Left forelimb (tissue), 1 donor: ENCODE measurements around the gene GDA.
"Not testable (repeated sequence)": the region's sequence is repeated elsewhere in the genome, so short reads cannot be mapped to it uniquely, and the experiment has no call there.

Source experiments
- DNase-seq: peaks from one replicate; pipeline ENCODE4 v3.0.0-alpha.2; 2018; ENCODE audit warnings: low spot score

The GDA gene

DNA sequence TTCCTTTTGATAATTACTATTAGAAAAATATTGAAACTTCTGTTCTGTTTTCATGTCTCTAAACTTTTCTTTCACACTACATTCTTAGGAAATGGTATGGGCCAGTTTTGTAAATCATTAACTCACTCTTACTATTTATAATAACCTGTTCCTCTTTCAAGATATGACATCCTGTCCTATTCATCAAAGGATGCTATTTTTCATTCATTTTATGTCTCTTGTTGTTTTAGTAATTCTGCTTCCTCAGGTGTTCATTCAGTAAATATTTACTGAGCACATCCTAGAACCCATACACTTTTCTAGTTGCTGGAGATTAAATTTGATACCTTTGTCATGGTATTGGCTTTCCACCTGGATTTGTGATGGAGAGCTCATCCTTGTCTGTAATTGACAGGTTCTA lies 58.0 kb downstream of the GDA start:
- DNase-seq = no peak

DNA sequence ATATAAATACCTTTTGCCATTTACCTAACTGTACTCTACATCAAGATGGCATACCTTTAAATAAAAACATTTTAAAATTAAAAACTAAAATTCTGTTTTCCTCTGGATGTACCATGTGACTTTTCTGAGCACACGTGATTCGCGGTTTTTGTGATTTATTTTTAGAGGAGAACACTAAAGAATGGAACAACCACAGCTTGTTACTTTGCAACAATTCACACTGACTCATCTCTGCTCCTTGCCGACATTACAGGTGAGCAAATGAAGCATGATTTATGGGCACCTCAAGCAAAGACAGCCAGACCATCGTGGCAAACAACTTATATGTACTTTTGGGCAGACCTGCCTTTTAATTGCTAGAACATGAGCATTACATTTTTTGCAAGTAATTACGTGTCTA lies 61.3 kb downstream of the GDA start:
- no peak for DNase-seq

DNA sequence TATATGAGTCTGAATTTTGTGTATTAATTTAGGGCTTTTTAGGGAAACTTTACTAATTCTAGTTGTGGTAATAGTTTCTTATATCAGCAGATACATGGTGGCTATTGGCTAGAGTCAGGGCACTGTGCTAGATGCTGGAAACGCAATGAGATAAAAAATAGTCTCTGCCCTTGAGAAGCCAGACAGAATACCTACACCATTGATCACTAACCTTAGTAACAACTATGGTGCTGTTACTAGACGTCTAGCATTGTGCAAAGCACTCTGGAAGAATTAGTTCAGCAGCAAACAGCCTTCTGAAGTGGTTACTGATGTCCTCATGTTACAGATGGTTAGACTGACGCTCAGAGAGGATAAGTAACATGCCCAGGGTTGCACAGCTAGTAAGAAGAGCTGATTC lies 61.8 kb downstream of the GDA start:
- no peak for DNase-seq

DNA sequence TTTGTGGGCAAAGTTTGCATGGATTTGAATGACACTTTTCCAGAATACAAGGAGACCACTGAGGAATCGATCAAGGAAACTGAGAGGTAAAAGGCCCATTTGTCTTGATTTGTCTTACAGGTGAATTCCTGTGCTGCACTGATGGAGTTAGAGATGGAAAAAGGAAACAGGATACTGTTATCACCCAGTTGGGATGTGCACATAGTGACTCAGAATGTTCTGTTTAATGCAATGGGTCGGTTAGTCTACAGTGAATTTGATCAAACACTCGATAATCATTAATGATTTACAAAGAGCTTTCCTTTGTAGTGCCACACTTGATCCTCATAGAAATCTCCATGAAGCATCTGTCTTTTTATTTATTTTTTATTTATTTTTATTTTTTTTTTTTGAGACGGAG lies 64.7 kb downstream of the GDA start:
- no peak for DNase-seq

DNA sequence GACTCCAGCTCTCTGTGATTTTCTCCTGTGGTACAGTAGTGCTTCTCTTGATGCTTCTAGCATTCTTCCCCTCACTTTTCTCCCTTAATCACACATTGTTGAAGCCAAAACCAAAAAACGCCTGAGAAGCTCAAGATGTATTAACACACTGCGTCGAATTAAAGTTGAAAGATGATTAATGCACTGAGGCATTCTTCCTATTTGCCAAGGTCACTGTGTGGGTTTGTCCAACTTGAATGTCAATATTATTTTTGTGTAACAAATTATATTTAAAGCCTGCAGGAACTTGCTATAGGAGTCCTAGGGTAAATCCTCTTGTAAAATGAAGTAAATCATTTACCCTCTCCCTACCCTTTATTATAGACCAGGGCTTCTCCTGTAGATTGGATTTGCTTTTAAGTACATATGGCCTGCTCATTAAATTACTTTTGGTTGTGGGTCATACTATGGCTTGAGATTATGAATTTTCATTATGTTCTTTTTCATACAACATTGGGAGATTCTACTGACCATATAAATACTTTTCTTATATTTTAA lies 68.1 kb downstream of the GDA start:
- no peak for DNase-seq

DNA sequence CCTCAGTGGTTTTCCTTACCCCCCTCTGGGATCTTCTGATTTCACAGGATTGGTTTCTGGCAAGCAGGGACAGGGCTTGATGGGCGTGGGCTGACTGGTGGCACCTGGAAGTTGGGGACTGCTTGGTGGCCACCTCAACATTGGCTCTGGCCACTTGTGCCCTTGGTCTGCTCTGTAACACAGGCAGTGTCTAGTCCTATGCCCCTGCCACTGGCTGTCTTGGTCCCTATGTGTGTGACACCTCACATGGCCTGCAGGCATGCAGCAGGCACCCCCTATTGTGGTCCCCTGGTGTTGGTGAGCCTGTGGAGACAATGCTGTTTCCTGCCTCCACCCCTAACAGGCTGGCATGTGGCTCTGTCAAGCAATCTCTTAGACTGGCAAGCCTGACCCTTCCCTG lies 71.3 kb downstream of the GDA start:
- no peak for DNase-seq

DNA sequence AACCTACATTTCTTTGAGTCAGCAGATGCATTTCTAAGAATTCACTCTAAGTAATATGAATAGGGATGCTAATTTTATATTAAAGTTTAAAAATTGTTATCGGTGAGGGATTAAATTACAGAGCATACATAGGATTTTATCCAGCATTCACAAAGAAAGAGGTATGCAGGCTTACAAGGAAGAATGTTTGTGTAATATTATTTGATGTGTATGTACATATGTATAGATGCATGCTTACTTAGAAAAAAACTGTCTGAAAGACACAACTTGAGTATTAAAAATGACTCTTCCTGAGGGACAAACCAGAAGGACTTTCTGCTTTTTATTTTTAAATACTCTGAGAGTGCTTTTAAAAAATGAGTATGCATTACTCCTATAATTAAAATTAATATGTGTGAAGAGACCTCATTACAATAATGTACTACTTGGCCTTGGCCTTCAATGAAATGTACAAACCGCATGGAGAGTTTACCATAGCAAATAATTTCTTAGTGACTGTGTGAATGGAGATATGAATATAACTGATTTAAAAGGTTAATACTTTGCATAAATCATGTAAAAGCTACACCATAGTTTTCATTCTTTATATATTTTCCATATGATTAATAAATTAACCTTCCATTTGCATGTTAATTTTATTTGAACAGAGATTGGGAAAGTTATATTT lies 77.0 kb downstream of the GDA start:
- DNase-seq = no peak

DNA sequence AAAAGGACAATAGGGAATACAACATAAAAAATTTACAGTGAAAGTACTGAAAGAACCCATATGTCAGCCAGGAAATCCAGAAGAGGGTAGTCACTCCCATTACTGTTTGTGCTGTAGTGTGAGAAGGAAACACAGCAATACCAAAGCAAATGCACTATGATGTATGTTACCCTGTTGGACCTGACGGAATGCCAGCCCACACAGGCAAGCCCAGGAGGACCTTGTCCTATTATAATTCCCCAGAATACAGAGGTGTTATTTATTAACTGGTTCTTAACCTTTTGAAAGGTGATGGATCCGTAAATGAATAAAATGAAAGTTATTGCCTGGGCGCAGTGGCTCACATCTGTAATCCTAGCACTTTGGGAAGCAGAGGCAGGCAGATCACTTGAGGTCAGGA lies 79.0 kb downstream of the GDA start:
- DNase-seq = no peak

DNA sequence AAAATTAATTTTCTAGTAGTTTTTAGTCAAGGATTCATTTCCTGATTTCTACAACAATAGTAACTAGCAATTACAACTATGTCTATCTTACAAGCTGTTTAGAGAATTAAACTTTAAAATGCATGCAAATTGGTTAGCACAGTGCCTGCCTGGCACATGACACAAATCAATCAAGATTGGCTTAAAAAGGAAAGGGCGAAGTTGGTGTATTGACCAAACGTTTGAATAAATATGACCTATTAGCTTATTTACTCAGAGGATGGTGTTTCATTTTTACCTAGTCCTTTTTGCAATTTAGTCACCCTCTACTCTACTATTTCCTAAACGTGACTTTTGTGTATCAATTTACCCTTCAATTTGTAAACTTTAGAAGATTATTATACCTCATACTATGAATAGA lies 83.5 kb downstream of the GDA start:
- no peak for DNase-seq

DNA sequence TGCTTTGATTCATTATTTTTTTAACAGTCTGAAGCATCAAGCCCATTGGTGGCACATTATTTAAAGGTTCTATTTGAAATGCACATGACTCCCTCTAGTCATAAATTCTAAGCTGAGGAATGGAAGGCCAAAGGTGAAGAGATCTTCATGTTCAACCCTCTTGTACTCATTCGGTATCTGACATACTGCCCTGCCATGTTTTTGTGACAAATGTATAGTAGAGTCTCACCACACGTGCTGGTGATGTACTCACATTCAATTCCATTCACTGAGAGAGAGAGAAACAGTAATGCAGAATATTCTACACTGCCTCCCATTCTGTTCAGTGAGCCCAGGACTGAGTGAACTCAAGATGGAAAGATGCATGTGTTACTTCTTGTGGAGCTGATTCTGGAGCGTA lies 98.3 kb downstream of the GDA start:
- DNase-seq = no peak

DNA sequence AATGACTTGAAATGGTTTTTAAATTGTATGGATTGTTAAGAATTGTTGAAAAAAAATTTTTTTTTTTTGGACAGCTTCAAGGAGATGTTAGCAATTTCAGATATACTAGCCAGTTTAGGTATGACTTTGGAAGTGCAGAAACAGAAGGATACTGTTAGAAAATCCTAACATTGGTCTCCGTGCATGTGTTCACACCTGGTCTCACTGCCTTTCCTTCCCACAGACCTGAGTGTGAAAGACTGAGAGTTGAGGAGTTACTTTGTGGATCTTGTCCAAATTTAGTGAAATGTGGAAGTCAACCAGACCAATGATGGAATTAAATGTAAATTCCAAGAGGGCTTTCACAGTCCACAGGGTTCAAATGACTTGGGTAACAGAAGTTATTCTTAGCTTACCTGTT lies 102.3 kb downstream of the GDA start:
- no peak for DNase-seq

DNA sequence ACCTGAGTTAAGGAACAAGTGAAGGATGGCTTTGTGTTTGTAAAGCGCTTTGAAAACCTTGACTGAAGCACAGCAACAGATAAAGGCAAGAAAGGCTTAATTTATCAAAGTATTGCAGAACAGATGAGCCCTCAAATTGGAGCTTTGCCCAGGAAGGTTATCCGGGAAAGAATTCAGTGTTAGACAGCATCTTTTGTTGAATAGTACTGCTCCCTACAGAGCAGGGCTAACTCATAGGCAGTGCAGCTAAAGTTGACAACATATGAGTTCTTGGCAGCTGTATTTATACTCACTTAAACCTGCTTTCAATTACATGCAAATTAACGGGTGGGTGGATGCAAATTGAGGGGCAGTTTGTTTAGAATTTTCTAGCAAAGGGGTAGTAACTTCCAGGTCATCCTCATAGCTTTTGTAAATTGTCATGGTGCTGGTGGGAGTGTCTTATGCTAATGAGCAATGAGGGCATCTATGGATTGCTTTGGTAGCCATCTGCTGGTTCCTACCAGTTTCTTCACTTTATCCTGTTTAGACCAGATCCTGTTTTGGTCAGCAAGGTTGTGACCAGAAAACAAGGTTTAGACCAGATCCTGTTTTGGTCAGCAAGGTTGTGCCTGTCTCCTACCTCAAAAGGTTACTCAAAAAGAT lies 105.8 kb downstream of the GDA start:
- no peak for DNase-seq

DNA sequence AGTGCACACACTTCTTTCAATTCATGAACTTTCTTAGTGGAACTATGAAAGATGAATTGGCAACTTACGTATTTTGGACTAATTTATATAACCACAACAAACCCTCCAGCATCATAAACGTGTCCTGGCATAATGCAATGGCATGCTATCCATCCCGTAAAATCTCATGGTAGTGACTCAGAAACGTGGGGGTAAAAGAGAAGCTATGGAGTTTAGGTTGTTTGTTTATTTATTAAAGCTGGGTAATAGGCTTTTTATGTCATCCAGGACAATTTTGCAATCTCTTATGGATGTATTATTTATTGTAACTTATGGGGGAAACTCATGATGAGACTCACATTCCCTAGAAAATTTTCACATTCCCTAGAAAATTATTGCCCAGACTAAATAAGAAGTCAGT lies 106.3 kb downstream of the GDA start:
- DNase-seq = no peak

DNA sequence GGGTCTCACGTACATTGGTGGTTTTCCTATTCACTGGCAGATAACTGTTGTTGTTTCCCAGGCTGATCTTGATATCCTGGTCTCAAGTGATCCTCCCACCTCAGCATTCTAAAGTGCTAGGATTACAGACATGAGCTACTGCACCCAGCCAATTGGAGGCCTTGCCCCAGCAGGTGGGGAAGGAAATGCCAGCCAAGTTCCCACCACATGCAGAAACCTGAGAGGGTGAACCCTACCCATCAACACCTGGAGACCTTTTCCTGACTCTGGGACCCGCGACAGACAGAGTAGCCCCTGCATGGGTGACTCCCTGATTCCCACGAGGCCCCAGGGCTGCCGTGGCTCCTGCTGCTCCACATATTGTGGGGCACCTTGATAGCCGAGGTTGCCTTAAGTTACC lies 107.7 kb downstream of the GDA start:
- DNase-seq = no peak

DNA sequence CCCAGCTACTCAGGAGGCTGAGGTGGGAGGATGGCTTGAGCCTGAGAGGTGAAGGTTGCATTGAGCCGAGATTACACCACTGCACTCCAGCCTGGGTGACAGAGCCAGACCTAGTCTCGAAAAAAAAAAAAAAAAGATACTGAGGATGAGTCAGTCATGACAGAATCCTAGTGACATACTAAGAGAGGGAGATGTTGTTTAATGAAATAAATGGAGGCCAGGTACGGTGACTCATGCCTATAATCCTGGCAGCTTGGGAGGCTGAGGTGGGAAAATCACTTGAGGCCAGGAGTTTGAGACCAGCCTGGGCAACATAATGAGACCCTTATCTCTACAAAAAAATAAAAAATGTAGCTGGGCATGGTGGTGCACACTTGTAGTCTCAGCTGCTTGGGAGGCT lies 108.6 kb downstream of the GDA start:
- no peak for DNase-seq

DNA sequence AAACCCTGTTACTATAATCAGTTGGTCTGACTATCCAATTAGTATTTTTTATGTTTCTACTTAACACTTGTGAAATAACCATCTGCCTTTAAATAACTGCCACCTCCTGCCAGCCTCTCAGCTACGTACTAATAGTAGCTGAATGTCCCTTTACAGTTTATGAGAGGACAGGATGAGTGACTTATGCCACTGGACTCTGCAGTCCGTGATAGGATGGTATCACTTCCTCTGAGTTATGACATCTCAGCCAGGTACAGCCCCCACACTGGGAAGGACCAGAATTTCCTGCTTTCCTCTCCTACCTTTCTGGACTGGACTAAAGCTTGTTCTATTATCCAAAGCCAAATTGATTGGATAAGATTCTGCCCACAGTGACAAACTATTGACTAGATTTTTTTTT lies 112.8 kb downstream of the GDA start:
- no peak for DNase-seq

DNA sequence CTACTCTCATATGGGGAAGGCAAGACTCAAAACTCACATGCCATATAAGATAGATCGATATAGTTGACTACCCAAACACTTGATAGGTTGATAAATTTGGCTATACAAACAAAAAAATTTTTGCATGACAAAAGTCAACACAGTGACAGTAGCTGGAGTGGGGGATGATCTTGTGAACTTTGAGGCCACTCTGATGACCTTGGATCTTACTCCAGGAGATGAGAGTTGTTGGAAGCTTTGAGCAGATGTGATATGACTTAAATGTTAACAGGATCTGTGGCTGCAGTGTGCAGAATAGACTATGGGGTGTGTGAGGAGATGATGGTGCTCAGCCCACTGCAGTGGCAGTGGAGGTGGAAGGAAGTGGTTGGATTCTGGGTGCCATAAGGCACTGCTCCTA lies 114.3 kb downstream of the GDA start:
- no peak for DNase-seq

DNA sequence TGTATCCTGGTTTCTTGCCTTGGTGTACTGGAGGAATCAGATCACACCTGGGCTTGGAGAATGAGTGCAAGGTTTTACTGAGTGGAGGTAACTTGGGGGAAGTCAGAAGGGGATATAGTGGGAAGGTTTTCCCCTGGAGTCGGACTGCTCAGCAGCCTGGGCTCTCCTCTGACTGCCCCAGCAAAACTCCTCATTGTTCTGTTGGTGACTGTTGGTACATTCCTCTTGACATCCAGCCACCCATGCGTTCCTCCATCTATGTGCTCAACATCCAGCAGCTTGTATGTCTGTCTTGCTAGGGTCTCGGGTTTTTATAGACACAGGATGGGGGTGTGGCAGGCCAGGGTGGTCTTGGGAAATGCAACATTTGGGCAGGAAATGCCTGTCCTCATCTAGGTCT lies 119.7 kb downstream of the GDA start:
- no peak for DNase-seq

DNA sequence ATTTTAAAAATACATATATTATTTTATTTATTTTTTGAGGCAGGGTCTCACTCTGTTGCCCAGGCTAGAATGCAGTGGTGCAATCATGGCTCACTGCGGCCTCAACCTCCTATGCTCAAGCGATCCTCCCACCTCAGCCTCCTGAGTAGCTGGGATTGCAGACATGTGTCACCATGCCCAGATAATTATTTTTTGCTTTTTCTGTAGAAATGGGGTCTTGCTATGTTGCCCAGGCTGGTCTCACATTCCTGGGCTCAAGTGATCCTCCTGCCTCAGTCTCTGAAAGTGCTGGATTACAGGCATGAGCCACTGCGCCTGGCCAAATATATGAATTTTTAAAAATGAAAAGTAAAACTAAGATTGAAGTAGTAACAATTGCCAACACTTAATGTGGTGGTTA lies 121.1 kb downstream of the GDA start:
- not testable (repeated sequence) for DNase-seq

DNA sequence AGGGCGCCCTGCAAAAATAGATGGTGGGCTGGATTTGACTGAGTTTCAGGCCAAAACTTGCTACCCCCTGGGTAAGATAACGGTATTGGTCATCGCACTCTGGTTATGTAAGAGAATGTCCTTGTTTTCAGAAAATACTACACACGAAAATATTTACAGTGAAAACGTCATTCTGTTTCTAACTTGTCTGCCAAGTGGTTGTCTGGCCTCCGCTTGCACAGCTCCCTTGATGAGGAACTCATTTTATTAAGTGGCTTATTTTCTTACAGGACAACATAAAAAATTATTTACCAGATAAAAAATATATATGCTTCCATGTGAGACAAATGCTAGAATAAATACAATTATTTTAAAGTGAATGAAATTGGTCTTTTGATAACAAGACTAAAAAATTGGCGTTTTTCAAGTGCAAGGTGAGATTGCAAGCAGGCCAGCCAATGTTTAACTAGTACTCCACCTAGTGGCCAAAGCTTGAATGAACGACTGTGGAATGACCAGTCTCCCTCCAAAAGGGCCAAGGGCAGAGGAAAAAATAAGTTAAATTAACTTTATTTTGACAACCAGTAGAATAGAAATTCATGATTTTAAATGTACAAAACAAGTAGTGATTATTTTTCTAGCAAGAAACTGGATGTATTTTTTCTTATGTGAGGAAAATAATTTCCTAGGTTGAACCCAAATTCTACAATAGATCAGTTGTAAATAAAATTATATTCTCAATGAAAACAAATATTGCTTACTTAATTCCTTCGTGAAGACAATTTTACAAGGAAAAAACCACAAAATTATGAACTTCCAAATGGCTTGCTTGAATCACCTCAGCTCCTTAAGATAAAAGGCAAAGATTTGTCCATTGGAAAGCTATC lies 122.6 kb downstream of the GDA start:
- no peak for DNase-seq

DNA sequence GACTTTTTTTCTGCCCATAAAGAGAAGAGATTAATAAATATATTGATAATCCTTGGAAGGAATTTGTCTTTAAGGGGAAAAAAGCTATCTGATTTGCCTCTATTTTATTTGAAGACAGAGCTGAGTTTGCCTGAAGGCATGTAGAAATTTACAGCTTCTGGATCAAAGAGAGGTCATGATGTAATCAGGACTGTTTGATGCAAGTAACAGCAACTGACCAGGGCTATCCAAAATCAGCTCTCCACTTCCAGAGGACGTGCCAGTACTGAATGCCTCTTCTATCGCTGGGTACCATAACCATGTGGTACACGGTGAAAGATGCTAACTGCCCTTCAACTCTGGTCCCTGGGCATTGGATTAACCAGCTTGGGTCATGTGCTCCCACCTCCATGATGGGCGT lies 125.2 kb downstream of the GDA start:
- no peak for DNase-seq

DNA sequence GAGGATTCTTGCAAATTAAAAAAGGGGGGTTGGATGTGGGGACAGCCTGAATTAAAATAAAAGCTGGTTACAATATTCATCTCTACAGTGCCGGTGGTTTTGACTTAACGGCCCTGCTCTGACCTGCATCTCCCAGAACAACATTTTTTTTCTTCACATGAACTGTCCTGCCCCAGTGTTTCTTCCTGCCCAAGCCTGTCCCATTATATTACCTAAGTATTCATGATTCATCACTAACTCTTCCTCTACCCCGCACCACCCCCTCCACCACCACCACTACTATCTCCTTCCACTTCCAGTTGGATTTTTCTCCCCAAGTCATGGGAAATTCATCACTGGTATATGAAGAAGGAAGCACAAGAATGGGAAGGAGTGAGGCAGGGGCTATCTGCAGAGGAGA lies 125.7 kb downstream of the GDA start:
- DNase-seq = no peak

DNA sequence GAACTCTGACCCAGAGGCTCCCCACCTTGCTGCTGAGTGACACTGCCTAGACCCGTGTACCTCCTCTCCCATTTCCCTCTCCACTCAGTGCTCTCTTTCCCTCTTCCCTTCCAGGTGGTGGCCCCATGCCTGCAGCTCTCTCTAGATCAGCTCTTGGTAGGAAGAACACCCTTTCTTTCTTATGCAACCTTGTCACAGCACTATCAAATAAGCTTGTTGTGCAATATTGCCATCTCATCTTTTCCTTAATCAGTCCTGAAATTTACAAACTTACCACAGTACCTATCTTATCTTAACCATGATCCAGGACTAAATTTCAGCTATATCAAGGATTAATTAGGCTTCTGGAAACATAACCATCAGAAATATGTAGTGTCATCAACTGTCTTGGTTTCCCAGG lies 127.2 kb downstream of the GDA start:
- DNase-seq = no peak
